B cell (primary cell): ENCODE measurements around the gene MICU1.

Experiments used
- CTCF ChIP-seq: fragments of 200-600 bp; IDR thresholded peaks from one replicate; pipeline ENCODE4 v1.8.0; 2022; ENCODE audit warnings: antibody characterized with exemption, mild to moderate bottlenecking
- EZH2 ChIP-seq: IDR thresholded peaks from 2 replicates; pipeline ENCODE4 v1.6.1; 2012; ENCODE audit warnings: borderline replicate concordance, low read depth, mild to moderate bottlenecking, moderate library complexity, low read length; ENCODE audit not compliant: insufficient read depth, poor library complexity, severe bottlenecking

GRCh38 chr10:72648301-72648700 lies 22.4 kb upstream of the MICU1 start:
- TF ChIP-seq CTCF (no peak), EZH2 (no peak)
